GM23338 (cell line): ENCODE results near the gene PNPLA7. TPM values are rescaled to one million over a fixed set of nuclear protein-coding genes. Genes with fewer than 3 reads are reported as not detected.

Source experiments
- ATAC-seq: fragments of 200-7000 bp; cut with Tn5 transposase; 3 replicates; pipeline ENCODE4 v1.9.1; 2020
- DNase-seq: peaks from one replicate; pipeline ENCODE4 v3.0.0-alpha.2; 2015; ENCODE audit warnings: low spot score
- H2AFZ ChIP-seq: fragments of 200-600 bp; sonication (generic); 2 replicates; pipeline ENCODE4 v1.8.0; 2016; ENCODE audit warnings: antibody characterized with exemption, mild to moderate bottlenecking, moderate library complexity
- H3F3A ChIP-seq: fragments of 200-600 bp; sonication (generic); replicated peaks from 2 replicates; pipeline ENCODE4 v1.8.0; 2017; ENCODE audit warnings: antibody characterized with exemption, mixed run types, low read depth
- H3K27ac ChIP-seq: fragments of 200-600 bp; sonication (generic); 2 replicates; pipeline ENCODE4 v1.6.1; 2016; ENCODE audit warnings: low read depth
- H3K27me3 ChIP-seq: fragments of 200-600 bp; sonication (generic); 2 replicates; pipeline ENCODE4 v1.8.0; 2016; ENCODE audit warnings: mild to moderate bottlenecking, mixed run types, moderate library complexity; ENCODE audit not compliant: insufficient read depth
- H3K36me3 ChIP-seq: fragments of 200-600 bp; sonication (generic); 2 replicates; pipeline ENCODE4 v1.8.0; 2016; ENCODE audit warnings: mild to moderate bottlenecking; ENCODE audit not compliant: insufficient read depth
- H3K4me1 ChIP-seq: fragments of 200-600 bp; sonication (generic); 2 replicates; pipeline ENCODE4 v1.8.0; 2016; ENCODE audit warnings: mild to moderate bottlenecking, moderate library complexity; ENCODE audit not compliant: insufficient read depth
- H3K4me2 ChIP-seq: fragments of 200-600 bp; sonication (generic); 2 replicates; pipeline ENCODE4 v1.7.1; 2017; ENCODE audit warnings: mixed run types
- H3K4me3 ChIP-seq: fragments of 200-600 bp; sonication (generic); 2 replicates; pipeline ENCODE4 v1.6.1; 2016; ENCODE audit warnings: mixed run types
- H3K79me2 ChIP-seq: fragments of 200-600 bp; sonication (generic); replicated peaks from 2 replicates; pipeline ENCODE4 v1.8.0; 2017; ENCODE audit warnings: mild to moderate bottlenecking; ENCODE audit not compliant: insufficient read depth
- H3K9me2 ChIP-seq: fragments of 200-600 bp; sonication (generic); 2 replicates; pipeline ENCODE4 v1.8.0; 2017; ENCODE audit not compliant: insufficient read depth
- H4K20me1 ChIP-seq: fragments of 200-600 bp; sonication (generic); replicated peaks from 2 replicates; pipeline ENCODE4 v1.8.0; 2017; ENCODE audit warnings: mild to moderate bottlenecking; ENCODE audit not compliant: insufficient read depth
- H3K27ac Mint-ChIP-seq: 2 replicates; pipeline ENCODE4 v1.8.0; 2020; ENCODE audit warnings: inconsistent platforms, mild to moderate bottlenecking, moderate library complexity, mixed read lengths
- H3K27me3 Mint-ChIP-seq: 3 replicates; pipeline ENCODE4 v1.8.0; 2022; ENCODE audit warnings: low read depth, mild to moderate bottlenecking, moderate library complexity, mixed read lengths, inconsistent platforms; ENCODE audit not compliant: insufficient read depth, poor library complexity
- H3K36me3 Mint-ChIP-seq: 3 replicates; pipeline ENCODE4 v1.8.0; 2021; ENCODE audit warnings: low read depth, mild to moderate bottlenecking, inconsistent platforms, moderate library complexity, mixed read lengths
- H3K4me1 Mint-ChIP-seq: 3 replicates; pipeline ENCODE4 v1.8.0; 2020; ENCODE audit warnings: mild to moderate bottlenecking, inconsistent platforms, mixed read lengths
- H3K4me3 Mint-ChIP-seq: 3 replicates; pipeline ENCODE4 v1.8.0; 2021; ENCODE audit warnings: moderate library complexity, mild to moderate bottlenecking, inconsistent platforms, mixed read lengths
- H3K9me3 Mint-ChIP-seq: 3 replicates; pipeline ENCODE4 v1.8.0; 2020; ENCODE audit warnings: moderate library complexity, mild to moderate bottlenecking, inconsistent platforms, mixed read lengths
- CREB1 ChIP-seq: fragments of 250-450 bp; sonication (Bioruptor Pico); IDR thresholded peaks from 2 replicates; pipeline ENCODE4 v1.5.0; 2020; ENCODE audit warnings: low read depth, mild to moderate bottlenecking, moderate library complexity
- ETS1 ChIP-seq: IDR thresholded peaks from 2 replicates; pipeline ENCODE4 v1.6.1; 2016; ENCODE audit warnings: antibody characterized with exemption
- EZH2 ChIP-seq: fragments of 200-600 bp; sonication (generic); IDR thresholded peaks from one replicate; pipeline ENCODE4 v1.8.0; 2017; ENCODE audit warnings: antibody characterized with exemption, mild to moderate bottlenecking, low read depth; ENCODE audit not compliant: unreplicated experiment
- EZH2phosphoT487 ChIP-seq: fragments of 200-600 bp; sonication (generic); IDR thresholded peaks from one replicate; pipeline ENCODE4 v1.8.1; 2018; ENCODE audit warnings: antibody characterized with exemption; ENCODE audit not compliant: unreplicated experiment
- JUNB ChIP-seq: IDR thresholded peaks from one replicate; pipeline ENCODE4 v1.6.1; 2016; ENCODE audit warnings: antibody characterized with exemption; ENCODE audit not compliant: unreplicated experiment
- NANOG ChIP-seq: IDR thresholded peaks from 2 replicates; pipeline ENCODE4 v1.6.1; 2016; ENCODE audit warnings: antibody characterized with exemption, borderline replicate concordance
- REST ChIP-seq: IDR thresholded peaks from one replicate; pipeline ENCODE4 v1.6.1; 2018; ENCODE audit warnings: antibody characterized with exemption; ENCODE audit not compliant: unreplicated experiment
- STAT1 ChIP-seq: IDR thresholded peaks from one replicate; pipeline ENCODE4 v1.6.1; 2016; ENCODE audit warnings: antibody characterized with exemption; ENCODE audit not compliant: unreplicated experiment
- ZNF114 ChIP-seq: fragments of 250-450 bp; sonication (Bioruptor Pico); IDR thresholded peaks from 2 replicates; pipeline ENCODE4 v1.5.0; 2020; ENCODE audit warnings: mild to moderate bottlenecking, moderate library complexity
- ZNF331 ChIP-seq: fragments of 250-450 bp; sonication (Bioruptor Pico); IDR thresholded peaks from 2 replicates; pipeline ENCODE4 v1.5.0; 2020; ENCODE audit warnings: low read depth, mild to moderate bottlenecking, moderate library complexity
- ZNF462 ChIP-seq: fragments of 250-450 bp; sonication (Bioruptor Pico); IDR thresholded peaks from 2 replicates; pipeline ENCODE4 v1.5.0; 2020; ENCODE audit warnings: mild to moderate bottlenecking, moderate library complexity
- polyA plus RNA-seq: library from polyadenylated mRNA; unstranded; fragments of >200 nt; fragmentation: Nextera tagmentation; extraction: Ambion mirVana; gene quantifications from 2 replicates; pipeline ENCODE4 v1.2.1, GENCODE V29; 2016
- total RNA-seq: library from RNA; depleted of rRNA; stranded (reverse); fragments of >200 nt; shearing (Covaris generic); gene quantifications from 2 replicates; pipeline ENCODE4 v1.2.3, GENCODE V29; 2014

Gene PNPLA7
- total and polyA plus RNA-seq, 2 experiments from 2014 or later = 0.45 to 0.80 TPM

- Histone ChIP-seq H3K9me2 (no peaks in the 10 kb centered on the region), H3K27ac (no peak overlapping the region), H3K4me1 (no peaks in the 10 kb centered on the region), H3K4me2 (no peak overlapping the region), H3K79me2 (no peaks in the 10 kb centered on the region), H3K36me3 (no peaks in the 10 kb centered on the region), H3K27me3 (peaks cover under 1% of the 10 kb centered on the region; the same call in 1 of the 2 replicates), H4K20me1 (no peaks in the 10 kb centered on the region), H2AFZ (no peak overlapping the region), H3K4me3 (no peak overlapping the region), H3F3A (no peaks in the 10 kb centered on the region; the same call in 1 of the 2 replicates)
- Mint-ChIP-seq H3K27ac (no peak overlapping the region), H3K27me3 (peaks cover 2% of the 10 kb centered on the region), H3K36me3 (no peaks in the 10 kb centered on the region), H3K4me3 (no peak overlapping the region), H3K4me1 (no peaks in the 10 kb centered on the region), H3K9me3 (no peaks in the 10 kb centered on the region)
- DNase-seq (no peak), ATAC-seq (no peak)
- TF ChIP-seq ZNF331 (no peak), EZH2phosphoT487 (no peak), ZNF114 (CRISPR knock-in tag) (no peak), REST (no peak), NANOG (no peak), EZH2 (no peak), JUNB (no peak), ETS1 (no peak), STAT1 (no peak), CREB1 (no peak), ZNF462 (no peak)
These were observed 120.7 kb downstream of the PNPLA7 start for GRCh38 chr9:137429546-137429890.
